Ascending aorta (tissue), 2 donors: ENCODE results near the gene DLX2. TPM values are rescaled to one million over a fixed set of nuclear protein-coding genes. Genes with fewer than 3 reads are reported as not detected.

ENCODE experiments used
- DNase-seq, 2 donors: peaks; one replicate each; pipeline ENCODE4 v3.0.0-alpha.2; 2019; ENCODE audit warnings: low spot score in 2 of 2
- H3K27ac ChIP-seq, 2 donors: fragments of 200-600 bp; sonication (generic); one replicate each; pipeline ENCODE4 v1.5.1; 2016 to 2017; ENCODE audit warnings: mild to moderate bottlenecking in 1 of 2
- H3K27me3 ChIP-seq: fragments of 200-600 bp; sonication (generic); one replicate; pipeline ENCODE4 v1.5.1; 2017
- H3K36me3 ChIP-seq, 2 donors: fragments of 200-600 bp; sonication (generic); one replicate each; pipeline ENCODE4 v1.5.1; 2016
- H3K4me1 ChIP-seq, 2 donors: fragments of 200-600 bp; sonication (generic); one replicate each; pipeline ENCODE4 v1.5.1; 2016 to 2017; ENCODE audit warnings: mild to moderate bottlenecking in 1 of 2
- H3K4me3 ChIP-seq, 2 donors: fragments of 200-600 bp; sonication (generic); one replicate each; pipeline ENCODE4 v1.5.1; 2016 to 2017; ENCODE audit warnings: mild to moderate bottlenecking in 1 of 2
- H3K9me3 ChIP-seq, 2 donors: fragments of 200-600 bp; sonication (generic); one replicate each; pipeline ENCODE4 v1.5.1; 2016
- CTCF ChIP-seq, 3 experiments: fragments of 200-600 bp in 2 of 3; fragments of 450-650 bp in 1 of 3; sonication (generic) in 2 of 3; IDR thresholded peaks; one replicate each; pipeline ENCODE4 v1.5.1; 2016 to 2019; ENCODE audit warnings: antibody characterized with exemption in 3 of 3, mild to moderate bottlenecking in 1 of 3, moderate library complexity in 1 of 3
- intact Hi-C: fragments of 100-400 bp; cut with DNase I; formaldehyde crosslinking; loops from one replicate; pipeline ENCODE4 v1.15.1; 2023
- total RNA-seq: library from RNA; depleted of rRNA; stranded (reverse); fragments of >200 nt; gene quantifications from one replicate; pipeline ENCODE4 v1.1.0, GENCODE V29; 2016

Gene DLX2
- total RNA-seq, 1 donor from 2014 or later = not detected

GRCh38 chr2:172135446-172135845, 32.7 kb upstream of the DLX2 start:
- no peak for TF ChIP-seq CTCF (IDR thresholded peaks at IDR 0.05)
- Histone ChIP-seq H3K36me3 (no peaks in the 10 kb centered on the region), H3K4me3 (no peak overlapping the region), H3K9me3 (no peaks in the 10 kb centered on the region), H3K4me1 (no peaks in the 10 kb centered on the region), H3K27ac (no peak overlapping the region), H3K27me3 (no peaks in the 10 kb centered on the region)
- DNase-seq = no peak
- intact Hi-C loops = no loop called here

GRCh38 chr2:172134270-172134669, 31.6 kb upstream of the DLX2 start:
- intact Hi-C loops = no loop called here
- DNase-seq = no peak
- H3K4me3 ChIP-seq = no peak overlapping the region
- H3K27me3 ChIP-seq = no peaks in the 10 kb centered on the region
- no peak overlapping the region for H3K27ac ChIP-seq
- no peaks in the 10 kb centered on the region for H3K4me1 ChIP-seq
- TF ChIP-seq CTCF (IDR thresholded peaks at IDR 0.05) = no peak
- H3K9me3 ChIP-seq = no peaks in the 10 kb centered on the region
- H3K36me3 ChIP-seq = no peaks in the 10 kb centered on the region

GRCh38 chr2:172131713-172132555, 29.2 kb upstream of the DLX2 start:
- H3K4me3 ChIP-seq = no peak overlapping the region
- no peaks in the 10 kb centered on the region for H3K9me3 ChIP-seq
- H3K27ac ChIP-seq = no peak overlapping the region
- DNase-seq = no peak
- no peaks in the 10 kb centered on the region for H3K36me3 ChIP-seq
- H3K4me1 ChIP-seq = no peaks in the 10 kb centered on the region
- intact Hi-C loops = no loop called here
- H3K27me3 ChIP-seq = no peaks in the 10 kb centered on the region
- no peak for TF ChIP-seq CTCF (IDR thresholded peaks at IDR 0.05)

GRCh38 chr2:172129404-172129803, 26.7 kb upstream of the DLX2 start:
- H3K27me3 ChIP-seq = no peaks in the 10 kb centered on the region
- intact Hi-C loops = loop anchor here (10.0 kb wide), 1 partner anchor 555 kb away; no protein-coding TSS in a partner anchor
- no peak overlapping the region for H3K4me3 ChIP-seq
- no peaks in the 10 kb centered on the region for H3K4me1 ChIP-seq
- DNase-seq = no peak
- no peaks in the 10 kb centered on the region for H3K36me3 ChIP-seq
- no peak for TF ChIP-seq CTCF (IDR thresholded peaks at IDR 0.05)
- H3K27ac ChIP-seq = no peak overlapping the region
- no peaks in the 10 kb centered on the region for H3K9me3 ChIP-seq

- intact Hi-C loops = loop anchor here (10.0 kb wide), 1 partner anchor 554 kb away; no protein-coding TSS in a partner anchor
- H3K9me3 ChIP-seq = no peaks in the 10 kb centered on the region
- no peak for TF ChIP-seq CTCF (IDR thresholded peaks at IDR 0.05)
Measured at GRCh38 chr2:172128484-172128883, 25.8 kb upstream of the DLX2 start.

More at GRCh38 chr2:172128484-172128883, 25.8 kb upstream of the DLX2 start:
- H3K4me1 ChIP-seq = no peaks in the 10 kb centered on the region
- H3K27ac ChIP-seq = no peak overlapping the region
- no peaks in the 10 kb centered on the region for H3K36me3 ChIP-seq
- H3K4me3 ChIP-seq = no peak overlapping the region
- H3K27me3 ChIP-seq = no peaks in the 10 kb centered on the region
- DNase-seq = no peak
